OCI-LY3 (cell line): ENCODE results near the gene TNKS2.

Experiments
- EZH2phosphoT487 ChIP-seq: fragments of 200-600 bp; shearing (Covaris generic); IDR thresholded peaks from 2 replicates; pipeline ENCODE4 v1.6.1; 2018; ENCODE audit warnings: antibody characterized with exemption, mixed run types, low read depth
- TF ChIP-seq, protein P1 (sequence below): fragments of 200-600, 300-600 bp; sonication (generic); IDR thresholded peaks from 2 replicates; pipeline ENCODE4 v1.5.1; 2014; ENCODE audit warnings: antibody characterized with exemption, low read length, low read depth

DNA sequence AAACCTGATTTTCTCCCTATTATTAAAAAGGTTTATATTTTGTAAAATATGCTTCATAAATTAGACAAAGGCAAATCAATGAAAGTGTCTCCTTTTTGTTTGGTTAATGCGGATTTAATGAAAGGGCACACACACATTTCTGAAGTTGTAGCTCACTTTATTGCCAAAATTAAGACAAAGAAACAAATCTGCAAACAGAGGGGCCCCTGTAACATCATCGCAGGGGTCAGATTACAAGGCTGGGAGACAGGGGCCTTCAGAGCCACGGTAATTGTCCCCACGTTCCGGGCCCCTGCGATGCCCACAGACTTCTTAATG is 88.7 kb downstream of the TNKS2 start:
- TF ChIP-seq, protein P1, sequence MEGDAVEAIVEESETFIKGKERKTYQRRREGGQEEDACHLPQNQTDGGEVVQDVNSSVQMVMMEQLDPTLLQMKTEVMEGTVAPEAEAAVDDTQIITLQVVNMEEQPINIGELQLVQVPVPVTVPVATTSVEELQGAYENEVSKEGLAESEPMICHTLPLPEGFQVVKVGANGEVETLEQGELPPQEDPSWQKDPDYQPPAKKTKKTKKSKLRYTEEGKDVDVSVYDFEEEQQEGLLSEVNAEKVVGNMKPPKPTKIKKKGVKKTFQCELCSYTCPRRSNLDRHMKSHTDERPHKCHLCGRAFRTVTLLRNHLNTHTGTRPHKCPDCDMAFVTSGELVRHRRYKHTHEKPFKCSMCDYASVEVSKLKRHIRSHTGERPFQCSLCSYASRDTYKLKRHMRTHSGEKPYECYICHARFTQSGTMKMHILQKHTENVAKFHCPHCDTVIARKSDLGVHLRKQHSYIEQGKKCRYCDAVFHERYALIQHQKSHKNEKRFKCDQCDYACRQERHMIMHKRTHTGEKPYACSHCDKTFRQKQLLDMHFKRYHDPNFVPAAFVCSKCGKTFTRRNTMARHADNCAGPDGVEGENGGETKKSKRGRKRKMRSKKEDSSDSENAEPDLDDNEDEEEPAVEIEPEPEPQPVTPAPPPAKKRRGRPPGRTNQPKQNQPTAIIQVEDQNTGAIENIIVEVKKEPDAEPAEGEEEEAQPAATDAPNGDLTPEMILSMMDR = no peak
- TF ChIP-seq EZH2phosphoT487 = no peak
